Measurements from ENCODE around the gene ATP8A2. TPM values are rescaled to one million over a fixed set of nuclear protein-coding genes. Genes with fewer than 3 reads are reported as not detected.

ATP8A2 gene
- total and polyA plus RNA-seq, 2 of the 4 experiments (the other 2 are of a cell fraction): 0.02 to 0.18 TPM

DNA sequence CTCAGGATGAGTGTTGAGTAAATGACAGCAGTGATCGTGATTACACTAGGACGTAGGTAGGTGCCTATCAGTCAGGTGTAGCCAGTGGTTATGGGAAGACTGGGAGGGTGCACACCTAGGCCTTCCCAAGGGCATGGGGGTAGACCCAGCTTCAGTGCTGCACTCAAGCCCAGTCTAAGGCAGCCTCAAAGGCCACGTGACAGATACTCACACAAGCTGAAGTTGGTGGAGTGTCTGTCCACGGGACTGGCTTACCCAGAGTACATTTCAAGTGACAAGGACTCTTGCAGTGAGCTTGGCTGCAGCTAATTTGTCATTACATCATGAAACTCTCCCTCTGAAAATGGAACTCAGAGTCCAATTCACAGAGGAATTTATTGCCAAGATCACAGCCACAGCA, 561.7 kb downstream of the ATP8A2 start:
- CTCF ChIA-PET: no interaction called here
- no peak overlapping the region for H2BK15ac ChIP-seq (ENCODE audit: low read depth, low read length)
- H4K8ac ChIP-seq (ENCODE audit: low read depth in 2 of 2, low read length in 2 of 2): no peak overlapping the region
- intact Hi-C loops (cut with micrococcal nuclease): no loop called here
- no peak overlapping the region for H2AK9ac ChIP-seq (replicated peaks; ENCODE audit: low read depth, low read length, poor library complexity)
- in situ Hi-C loops (cut with MboI; ENCODE audit: low sequenced_read_pairs): no loop called here
- no peaks in the 10 kb centered on the region for H3K36me3 ChIP-seq (ENCODE audit: control insufficient read depth, insufficient read depth, low read length)
- H2BK20ac ChIP-seq (ENCODE audit: low read depth, low read length): no peak overlapping the region
- no peak overlapping the region for H2AK5ac ChIP-seq (ENCODE audit: low read depth, low read length)
- H3K9ac ChIP-seq (ENCODE audit: low read depth, low read length): no peak overlapping the region
- H3K18ac ChIP-seq (ENCODE audit: low read depth, low read length): no peak overlapping the region
- no peak for ATAC-seq (ENCODE audit: low read depth)
- no peak overlapping the region for H4K91ac ChIP-seq (ENCODE audit: insufficient read depth, low read depth, low read length)
- H3K14ac ChIP-seq (replicated peaks; ENCODE audit: low read depth, low read length): no peak overlapping the region
- H3K9me3 ChIP-seq (ENCODE audit: control insufficient read depth, insufficient read depth, low read length): 0 out of 2 replicates have a peak, but pooled peaks cover 2% of the 10 kb centered on the region
- H2BK120ac ChIP-seq (ENCODE audit: low read depth, low read length): no peak overlapping the region
- H3K23ac ChIP-seq (ENCODE audit: low read depth, low read length): no peak overlapping the region
- 0% methylated on average over 1 of the region's 4 CpGs; no CpG with 5 or more reads in 1 of the 2 experiments for WGBS, 2 experiments (ENCODE audit: extremely low coverage in 2 of 2, insufficient read length in 1 of 2)
- no peak for DNase-seq
- no peak overlapping the region for H3K27ac ChIP-seq (ENCODE audit: insufficient read depth, low read length)
- H3K27me3 ChIP-seq (ENCODE audit: control insufficient read depth, insufficient read depth, low read length): no peaks in the 10 kb centered on the region
- H2BK5ac ChIP-seq (ENCODE audit: low read depth, low read length, poor library complexity, severe bottlenecking): no peak overlapping the region
- no peak overlapping the region for H3K56ac ChIP-seq (ENCODE audit: extremely low read depth, insufficient read depth, low read length)
- H3K4me3 ChIP-seq (ENCODE audit: insufficient read depth, low read depth, low read length): no peak overlapping the region
- no peak overlapping the region for H3K4ac ChIP-seq (ENCODE audit: low read depth, low read length)
- BruUV-seq (replicated peaks): no TSS peak
- H4K5ac ChIP-seq (ENCODE audit: low read depth, low read length): no peak overlapping the region
- no peaks in the 10 kb centered on the region for H3K79me1 ChIP-seq (ENCODE audit: low read depth in 1 of 2, low read length in 2 of 2)
- H4K20me1 ChIP-seq (ENCODE audit: insufficient read depth, low read length): no peaks in the 10 kb centered on the region
- no peaks in the 10 kb centered on the region for H3K4me1 ChIP-seq (ENCODE audit: control insufficient read depth, insufficient read depth, low read length)
- no peak overlapping the region for H2AFZ ChIP-seq (replicated peaks; ENCODE audit: low read length, poor library complexity)
- H3K4me2 ChIP-seq (ENCODE audit: low read depth, low read length): no peak overlapping the region
- TF ChIP-seq, protein P1, sequence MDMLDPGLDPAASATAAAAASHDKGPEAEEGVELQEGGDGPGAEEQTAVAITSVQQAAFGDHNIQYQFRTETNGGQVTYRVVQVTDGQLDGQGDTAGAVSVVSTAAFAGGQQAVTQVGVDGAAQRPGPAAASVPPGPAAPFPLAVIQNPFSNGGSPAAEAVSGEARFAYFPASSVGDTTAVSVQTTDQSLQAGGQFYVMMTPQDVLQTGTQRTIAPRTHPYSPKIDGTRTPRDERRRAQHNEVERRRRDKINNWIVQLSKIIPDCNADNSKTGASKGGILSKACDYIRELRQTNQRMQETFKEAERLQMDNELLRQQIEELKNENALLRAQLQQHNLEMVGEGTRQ (IDR thresholded peaks at IDR 0.05; ENCODE audit: low read depth, low read length): no peak
- no peak for TF ChIP-seq RCOR1 (IDR thresholded peaks at IDR 0.05; ENCODE audit: insufficient replicate concordance, low read length)
- no peak for TF ChIP-seq BHLHE40 (IDR thresholded peaks at IDR 0.05; ENCODE audit: low read depth, low read length)
- no peak for TF ChIP-seq FOS (IDR thresholded peaks at IDR 0.05; ENCODE audit: low read depth, low read length)
- TF ChIP-seq MAZ (IDR thresholded peaks at IDR 0.05; ENCODE audit: borderline replicate concordance, low read depth, low read length): no peak
- TF ChIP-seq RFX5 (IDR thresholded peaks at IDR 0.05; ENCODE audit: low read depth, low read length): no peak
- no peak for TF ChIP-seq RAD21 (IDR thresholded peaks at IDR 0.05; ENCODE audit: low read length)
- TF ChIP-seq SMC3 (IDR thresholded peaks at IDR 0.05; ENCODE audit: low read depth, low read length): no peak
- TF ChIP-seq, protein P2, sequence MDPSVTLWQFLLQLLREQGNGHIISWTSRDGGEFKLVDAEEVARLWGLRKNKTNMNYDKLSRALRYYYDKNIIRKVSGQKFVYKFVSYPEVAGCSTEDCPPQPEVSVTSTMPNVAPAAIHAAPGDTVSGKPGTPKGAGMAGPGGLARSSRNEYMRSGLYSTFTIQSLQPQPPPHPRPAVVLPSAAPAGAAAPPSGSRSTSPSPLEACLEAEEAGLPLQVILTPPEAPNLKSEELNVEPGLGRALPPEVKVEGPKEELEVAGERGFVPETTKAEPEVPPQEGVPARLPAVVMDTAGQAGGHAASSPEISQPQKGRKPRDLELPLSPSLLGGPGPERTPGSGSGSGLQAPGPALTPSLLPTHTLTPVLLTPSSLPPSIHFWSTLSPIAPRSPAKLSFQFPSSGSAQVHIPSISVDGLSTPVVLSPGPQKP (IDR thresholded peaks at IDR 0.05; ENCODE audit: borderline replicate concordance, low read depth, low read length): no peak
- TF ChIP-seq POLR2A (IDR thresholded peaks at IDR 0.05; ENCODE audit: low read depth, low read length): no peak
- TF ChIP-seq, protein P3, sequence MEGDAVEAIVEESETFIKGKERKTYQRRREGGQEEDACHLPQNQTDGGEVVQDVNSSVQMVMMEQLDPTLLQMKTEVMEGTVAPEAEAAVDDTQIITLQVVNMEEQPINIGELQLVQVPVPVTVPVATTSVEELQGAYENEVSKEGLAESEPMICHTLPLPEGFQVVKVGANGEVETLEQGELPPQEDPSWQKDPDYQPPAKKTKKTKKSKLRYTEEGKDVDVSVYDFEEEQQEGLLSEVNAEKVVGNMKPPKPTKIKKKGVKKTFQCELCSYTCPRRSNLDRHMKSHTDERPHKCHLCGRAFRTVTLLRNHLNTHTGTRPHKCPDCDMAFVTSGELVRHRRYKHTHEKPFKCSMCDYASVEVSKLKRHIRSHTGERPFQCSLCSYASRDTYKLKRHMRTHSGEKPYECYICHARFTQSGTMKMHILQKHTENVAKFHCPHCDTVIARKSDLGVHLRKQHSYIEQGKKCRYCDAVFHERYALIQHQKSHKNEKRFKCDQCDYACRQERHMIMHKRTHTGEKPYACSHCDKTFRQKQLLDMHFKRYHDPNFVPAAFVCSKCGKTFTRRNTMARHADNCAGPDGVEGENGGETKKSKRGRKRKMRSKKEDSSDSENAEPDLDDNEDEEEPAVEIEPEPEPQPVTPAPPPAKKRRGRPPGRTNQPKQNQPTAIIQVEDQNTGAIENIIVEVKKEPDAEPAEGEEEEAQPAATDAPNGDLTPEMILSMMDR (conservative IDR thresholded peaks at IDR 0.05; ENCODE audit: low read depth, low read length): no peak
- TF ChIP-seq CEBPB (IDR thresholded peaks at IDR 0.05; ENCODE audit: low read depth, low read length): no peak
- POLR2A ChIA-PET (ENCODE audit: unreplicated experiment): no interaction called here
- dilution Hi-C loops (cut with HindIII; ENCODE audit: low sequenced_read_pairs, unreplicated experiment): no loop called here
- H3K9me1 ChIP-seq (ENCODE audit: insufficient read depth, low read length): no peaks in the 10 kb centered on the region
